Choroid plexus epithelial cell (primary cell): ENCODE data around the gene GMDS.

Experiments
- DNase-seq: peaks from one replicate; pipeline ENCODE4 v3.0.0-alpha.2; 2010; ENCODE audit warnings: low read depth
- H3K4me3 ChIP-seq: 2 replicates; pipeline ENCODE4 v1.5.1; 2011; ENCODE audit warnings: low read depth, mild to moderate bottlenecking, control low read depth, low read length, moderate library complexity
- CTCF ChIP-seq: conservative IDR thresholded peaks from 2 replicates; pipeline ENCODE4 v1.5.1; 2011; ENCODE audit warnings: low read depth, mild to moderate bottlenecking, control low read depth, inconsistent platforms, low read length, moderate library complexity

GMDS gene

GRCh38 chr6:2240961-2241360 is 4.4 kb downstream of the GMDS start:
- H3K4me3 ChIP-seq = no peak overlapping the region
- TF ChIP-seq CTCF = no peak
- DNase-seq = no peak

GRCh38 chr6:2237001-2237400 is 8.4 kb downstream of the GMDS start:
- peak; percentile 83 for DNase-seq
- TF ChIP-seq CTCF = no peak
- H3K4me3 ChIP-seq = no peak overlapping the region

- no peak for TF ChIP-seq CTCF
Observed at GRCh38 chr6:2235777-2236495, 9.5 kb downstream of the GMDS start.

GRCh38 chr6:2232445-2232844 is 13.0 kb downstream of the GMDS start:
- no peak for TF ChIP-seq CTCF
- H3K4me3 ChIP-seq = no peak overlapping the region
- no peak for DNase-seq

More at GRCh38 chr6:2235777-2236495, 9.5 kb downstream of the GMDS start:
- no peak for DNase-seq
- no peak overlapping the region for H3K4me3 ChIP-seq

- no peak overlapping the region for H3K4me3 ChIP-seq
- peak; percentile 57 for DNase-seq
- no peak for TF ChIP-seq CTCF
Observed at GRCh38 chr6:2231438-2231837, 14.0 kb downstream of the GMDS start.

- TF ChIP-seq CTCF = no peak
- no peak overlapping the region for H3K4me3 ChIP-seq
- no peak for DNase-seq
Observed at GRCh38 chr6:2230659-2231277, 14.6 kb downstream of the GMDS start.

- H3K4me3 ChIP-seq = no peak overlapping the region
- TF ChIP-seq CTCF = no peak
- no peak for DNase-seq
Observed at GRCh38 chr6:2229742-2230141, 15.7 kb downstream of the GMDS start.
